GM15510 (cell line): ENCODE measurements around the gene SYK.

Experiments
- POLR2A ChIP-seq: IDR thresholded peaks from 3 replicates; pipeline ENCODE4 v1.6.1; 2011; ENCODE audit warnings: borderline replicate concordance; ENCODE audit not compliant: insufficient read length; ENCODE audit errors: extremely low read depth

SYK gene

DNA sequence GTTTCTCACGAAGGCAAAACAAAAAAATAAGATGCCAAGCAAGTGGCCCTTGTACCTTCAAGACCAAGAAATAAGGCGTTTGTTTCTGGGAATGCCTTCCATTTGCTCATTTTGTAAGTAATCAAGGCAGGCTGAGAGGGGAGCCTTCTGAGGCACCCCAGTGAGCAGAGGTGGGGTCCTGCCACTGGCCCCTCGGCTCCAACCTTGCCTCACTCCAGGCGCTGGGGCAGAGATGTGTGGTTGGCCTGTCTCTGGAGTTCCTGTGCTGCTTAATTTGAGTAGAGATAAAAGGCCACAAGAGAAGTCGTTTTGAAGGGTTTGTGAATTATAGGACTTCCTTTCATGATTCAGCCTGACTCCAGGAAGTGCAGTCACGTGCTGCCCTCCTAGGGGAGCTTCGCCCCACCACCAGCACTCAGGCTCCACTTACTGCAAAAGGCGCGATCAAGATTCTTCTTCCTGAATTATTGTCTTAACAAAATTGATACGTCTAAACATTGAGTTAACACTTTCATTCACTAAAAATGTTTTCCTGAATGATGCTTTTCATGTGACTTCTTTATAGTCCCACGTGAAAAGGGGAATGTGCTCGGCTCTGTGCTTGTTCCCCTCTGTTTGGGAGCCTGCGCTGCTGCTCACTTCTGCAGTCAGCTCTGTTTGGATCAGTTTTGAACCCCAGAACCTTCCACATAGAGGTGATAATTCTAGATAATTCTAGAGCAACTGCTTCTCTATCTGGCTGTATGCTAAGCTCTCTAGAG, 13.7 kb downstream of the SYK start:
- no peak for TF ChIP-seq POLR2A

DNA sequence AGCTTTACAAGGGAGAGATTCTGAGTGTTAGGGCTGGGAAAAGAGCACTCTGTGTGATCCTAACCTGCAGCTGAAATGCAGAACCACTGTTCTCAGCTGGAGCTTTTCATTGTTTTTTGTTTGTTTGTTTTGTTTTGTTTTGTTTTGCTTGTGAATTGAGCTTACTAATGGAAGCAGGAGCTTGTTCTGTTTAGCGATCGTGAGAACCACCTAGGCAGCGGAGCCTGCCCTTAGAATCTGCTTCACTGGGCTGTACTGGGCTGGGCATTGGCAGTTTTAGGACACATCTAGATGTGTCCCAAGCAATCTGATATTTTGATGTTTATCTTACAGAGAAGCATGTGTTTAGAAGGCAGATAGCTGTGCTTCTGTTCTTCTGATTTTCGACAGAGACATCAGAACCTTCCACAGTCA, 14.3 kb downstream of the SYK start:
- TF ChIP-seq POLR2A = no peak

DNA sequence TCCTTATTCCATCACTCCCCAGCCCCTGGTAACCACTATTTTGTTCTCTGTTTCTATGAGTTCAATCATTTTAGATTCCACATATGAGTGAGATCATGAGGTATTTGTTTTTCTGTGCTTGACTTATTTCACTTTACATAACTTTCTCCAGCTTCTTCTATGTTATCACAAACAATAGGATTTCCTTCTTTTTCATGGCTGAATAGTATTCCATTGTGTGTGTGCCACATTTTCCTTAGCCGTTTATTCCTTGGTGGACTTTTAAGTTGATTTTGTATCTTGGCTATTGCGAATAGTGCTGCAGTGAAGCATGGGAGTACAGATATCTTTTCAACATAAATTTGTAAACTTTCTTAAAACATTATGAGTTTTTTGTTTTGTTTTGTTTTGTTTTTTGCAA, 15.1 kb downstream of the SYK start:
- no peak for TF ChIP-seq POLR2A

DNA sequence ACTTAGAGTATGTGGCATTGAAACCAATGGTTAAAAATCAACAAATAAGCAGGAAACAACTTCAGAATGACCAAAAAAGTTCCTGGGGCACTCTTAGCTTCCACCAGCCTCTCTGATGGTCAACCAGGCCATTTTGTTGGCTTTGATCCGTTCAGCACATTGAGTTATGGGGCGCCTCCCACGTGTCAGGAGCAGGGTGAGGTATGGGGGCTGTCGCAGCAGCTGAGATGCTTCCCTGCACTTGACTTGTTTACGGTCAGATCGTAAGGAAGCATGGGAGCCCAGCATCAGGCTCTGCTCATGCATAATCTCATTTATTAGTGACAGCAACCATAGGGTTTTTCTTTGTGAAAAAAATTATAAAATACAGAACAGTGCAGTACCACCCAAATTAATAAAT, 16.7 kb downstream of the SYK start:
- TF ChIP-seq POLR2A = no peak

DNA sequence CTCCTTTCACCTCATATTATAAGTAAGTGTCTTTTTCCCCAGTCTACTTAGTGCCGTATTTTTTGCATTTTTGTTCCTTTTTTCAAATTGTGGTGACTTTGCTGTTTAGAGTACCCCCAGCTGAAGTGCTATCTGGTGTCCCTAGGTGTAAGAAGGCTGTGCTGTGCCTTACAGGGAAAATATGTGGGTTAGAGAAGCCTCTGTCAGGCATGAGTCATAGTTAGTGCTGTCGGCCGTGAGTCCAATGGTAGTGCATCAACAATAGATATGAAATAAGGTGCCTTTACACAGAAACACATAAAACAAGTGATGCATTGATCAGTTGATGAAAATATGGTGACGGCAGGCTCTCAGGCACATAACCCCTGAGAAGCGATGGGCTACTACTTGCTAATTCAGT, 20.1 kb downstream of the SYK start:
- no peak for TF ChIP-seq POLR2A

DNA sequence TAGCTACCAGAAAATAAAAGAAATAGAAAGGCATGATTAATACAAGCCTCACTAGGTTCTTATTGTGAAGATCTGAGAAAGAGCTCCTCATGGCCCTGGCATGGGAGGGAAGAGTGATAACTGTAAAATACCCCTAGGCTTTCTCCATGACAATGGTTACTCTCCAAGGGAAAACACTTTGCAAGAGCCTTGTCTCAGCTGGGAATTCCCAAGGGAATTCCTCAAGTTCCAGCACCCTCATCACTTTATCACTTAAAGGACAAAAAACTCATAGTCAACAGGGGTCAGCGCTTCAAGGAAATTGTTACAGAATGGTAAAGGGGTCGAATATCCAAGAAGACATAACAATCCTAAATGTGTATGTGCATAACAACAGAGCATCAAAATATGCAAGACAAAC, 21.2 kb downstream of the SYK start:
- no peak for TF ChIP-seq POLR2A

DNA sequence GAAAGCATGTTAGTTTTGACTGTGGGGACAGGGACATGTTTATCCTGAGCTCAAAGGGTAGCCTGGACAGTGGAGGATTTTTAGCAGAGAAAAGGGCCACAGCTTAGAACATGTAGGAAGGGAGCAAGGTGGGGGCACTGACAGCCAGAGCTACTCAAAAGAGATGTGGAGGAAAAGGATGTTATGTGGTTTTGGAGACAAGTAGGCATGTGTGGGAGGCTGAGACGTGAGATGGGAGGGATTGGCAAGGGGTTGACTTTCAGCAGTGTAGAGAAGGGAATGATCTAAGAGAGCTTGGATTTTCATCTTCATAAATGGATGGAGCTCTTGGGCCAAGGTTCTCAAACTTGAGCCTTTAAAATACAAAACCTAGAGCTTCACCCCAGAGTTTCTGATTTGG, 24.0 kb downstream of the SYK start:
- TF ChIP-seq POLR2A = no peak

DNA sequence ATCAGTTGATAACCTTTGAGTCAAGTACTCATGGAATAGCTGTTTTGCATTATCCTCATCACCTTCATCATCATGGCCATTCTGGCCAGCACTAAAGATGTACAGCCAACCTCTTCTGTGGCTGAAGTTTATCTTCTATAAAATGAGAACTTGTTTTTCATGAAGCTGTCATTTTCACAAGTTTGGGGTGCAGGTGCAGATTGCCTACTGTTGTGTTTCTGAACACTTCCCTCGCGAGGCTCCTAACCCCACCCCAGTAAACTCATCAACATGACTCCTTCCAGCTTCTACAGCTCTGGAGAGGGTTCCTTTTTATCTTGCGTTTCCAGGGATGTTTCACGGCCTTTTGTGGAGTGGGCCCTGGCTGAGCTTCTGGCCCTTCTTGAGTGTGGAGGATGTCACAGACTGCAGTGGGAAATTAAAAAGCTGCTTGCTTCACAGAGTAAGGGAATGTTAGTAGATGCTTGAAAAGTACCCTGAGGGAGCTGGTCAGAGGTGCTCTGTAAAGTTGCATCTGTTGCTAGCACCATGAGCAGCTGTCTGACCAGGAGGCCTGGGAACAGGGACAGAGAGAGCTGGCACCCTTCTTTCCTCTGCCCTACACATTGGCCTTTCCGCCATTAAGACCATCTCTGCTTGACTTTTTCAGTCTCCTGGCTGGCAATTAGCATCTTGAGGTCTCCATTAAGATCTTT, 24.9 kb downstream of the SYK start:
- no peak for TF ChIP-seq POLR2A

DNA sequence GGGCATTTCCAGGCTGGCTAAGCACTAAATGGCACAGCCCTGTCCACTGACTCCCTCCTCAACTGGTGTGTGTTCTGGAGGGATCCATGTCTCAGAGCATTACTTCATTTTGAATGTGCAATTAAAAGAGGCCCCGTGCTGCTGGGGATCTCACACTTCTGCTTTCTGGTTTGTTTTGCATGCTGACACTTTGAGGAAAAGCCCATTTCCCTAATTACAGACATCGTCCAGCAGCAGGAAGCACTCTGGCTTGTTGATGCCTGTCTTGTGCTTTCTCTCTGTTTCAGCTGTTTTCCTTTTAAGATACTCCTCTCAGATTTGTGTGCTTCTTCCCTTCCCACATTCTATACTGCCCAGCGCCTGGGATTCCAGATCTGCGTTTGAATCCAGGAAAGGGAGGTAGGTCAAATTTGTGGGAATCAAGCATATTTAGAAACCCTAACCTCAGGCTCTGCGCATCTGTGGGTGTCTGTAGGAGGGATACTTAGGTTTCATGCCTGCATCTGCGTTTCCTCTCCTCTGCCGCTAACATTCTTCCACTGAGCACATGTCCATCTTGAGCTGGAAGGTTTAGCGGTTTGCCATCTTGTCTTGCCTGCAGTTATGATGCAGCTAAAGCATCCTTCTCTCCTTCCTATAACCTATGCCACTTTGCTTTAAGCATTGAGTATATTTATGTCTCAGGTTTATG, 25.7 kb downstream of the SYK start:
- no peak for TF ChIP-seq POLR2A

DNA sequence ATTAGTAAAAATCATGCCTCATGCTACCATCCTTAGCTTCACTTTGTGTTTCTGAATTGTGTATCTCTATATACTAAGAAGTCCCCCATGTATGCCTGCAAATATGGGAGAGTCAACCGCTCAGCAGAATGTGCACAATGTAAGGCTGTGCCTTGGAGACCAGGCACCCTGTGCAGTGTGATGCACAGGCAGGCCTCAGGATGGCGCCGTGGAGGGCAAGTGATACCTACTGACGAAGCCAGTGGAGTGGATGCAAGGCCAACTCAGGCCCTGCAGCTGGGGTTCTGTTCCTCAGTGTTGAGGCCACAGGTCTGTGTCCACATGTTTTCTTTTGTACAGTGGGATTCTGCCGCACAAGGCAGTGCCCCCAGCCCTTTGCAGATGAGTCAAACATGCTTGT, 28.4 kb downstream of the SYK start:
- no peak for TF ChIP-seq POLR2A

DNA sequence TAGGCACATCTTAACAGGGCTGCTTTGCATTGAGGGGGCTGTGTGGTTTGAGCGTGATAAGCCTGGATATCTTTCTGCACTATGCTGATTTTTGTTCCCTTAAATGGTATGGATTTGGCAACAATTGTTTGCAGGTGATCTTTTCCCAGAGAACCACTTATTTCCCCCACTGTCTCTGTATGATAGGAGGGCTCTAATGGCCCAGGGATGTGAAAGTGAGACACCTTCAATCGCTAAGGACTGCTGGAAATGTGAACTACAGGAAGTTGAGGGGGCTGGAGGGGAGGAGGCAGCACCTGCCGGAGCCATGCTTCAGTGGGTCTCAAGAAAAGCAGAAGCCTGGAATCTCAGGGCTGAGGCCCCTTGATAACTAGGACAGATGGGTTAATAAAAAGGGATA, 29.4 kb downstream of the SYK start:
- no peak for TF ChIP-seq POLR2A

DNA sequence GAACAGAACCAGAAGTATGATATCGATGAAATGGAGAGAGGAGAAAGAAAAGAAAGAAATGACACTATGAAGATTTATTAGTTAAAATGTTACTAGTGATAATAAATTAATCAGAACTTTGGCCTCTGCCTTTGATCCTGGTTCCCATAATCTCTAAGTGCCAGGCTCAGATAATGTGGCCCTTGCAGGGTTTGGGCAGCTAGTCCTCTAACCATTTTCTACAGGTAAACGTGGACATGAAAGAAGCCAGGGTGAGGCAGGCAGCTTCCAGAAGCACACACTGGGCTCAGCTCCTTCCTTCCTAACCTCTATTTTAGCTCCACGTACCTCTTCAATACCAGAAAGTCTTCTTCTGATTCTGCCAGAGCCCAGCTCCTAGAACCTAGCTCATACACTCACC, 30.6 kb downstream of the SYK start:
- no peak for TF ChIP-seq POLR2A

DNA sequence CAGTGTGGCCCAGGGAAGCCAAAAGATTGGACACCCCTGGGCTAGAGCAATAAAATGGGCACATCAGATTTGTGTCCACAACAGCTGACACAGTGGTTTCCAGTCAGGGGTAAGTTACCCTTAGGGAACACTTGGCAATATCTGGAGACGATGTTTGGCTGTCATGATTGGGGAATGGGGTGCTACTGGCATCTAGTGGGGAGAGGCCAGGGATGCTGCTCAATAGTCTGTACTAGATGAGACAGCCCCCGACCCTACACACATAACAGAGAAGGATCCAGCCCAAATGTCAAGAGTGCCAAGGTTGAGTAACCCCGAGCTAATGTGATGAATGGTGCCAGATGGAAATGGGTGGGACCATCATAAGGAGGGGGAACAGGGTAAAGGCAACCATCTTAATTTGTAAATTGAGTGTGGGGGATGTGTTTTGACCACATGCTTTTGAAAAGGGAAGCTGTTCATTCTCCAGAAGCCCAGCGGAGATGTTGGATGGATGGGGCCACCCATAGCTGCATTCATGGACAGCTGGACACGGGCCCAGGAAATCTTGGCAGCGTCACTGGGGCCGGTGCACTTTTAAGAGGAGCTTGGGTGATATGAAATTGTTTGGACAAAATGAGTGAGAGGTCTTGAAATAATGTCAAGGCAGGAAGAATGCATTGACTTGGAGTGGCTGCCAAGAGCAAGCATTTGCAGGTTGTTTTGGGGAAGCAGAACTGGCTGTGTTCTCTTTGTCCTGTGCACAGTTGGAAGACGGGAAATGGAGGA, 33.4 kb downstream of the SYK start:
- no peak for TF ChIP-seq POLR2A

DNA sequence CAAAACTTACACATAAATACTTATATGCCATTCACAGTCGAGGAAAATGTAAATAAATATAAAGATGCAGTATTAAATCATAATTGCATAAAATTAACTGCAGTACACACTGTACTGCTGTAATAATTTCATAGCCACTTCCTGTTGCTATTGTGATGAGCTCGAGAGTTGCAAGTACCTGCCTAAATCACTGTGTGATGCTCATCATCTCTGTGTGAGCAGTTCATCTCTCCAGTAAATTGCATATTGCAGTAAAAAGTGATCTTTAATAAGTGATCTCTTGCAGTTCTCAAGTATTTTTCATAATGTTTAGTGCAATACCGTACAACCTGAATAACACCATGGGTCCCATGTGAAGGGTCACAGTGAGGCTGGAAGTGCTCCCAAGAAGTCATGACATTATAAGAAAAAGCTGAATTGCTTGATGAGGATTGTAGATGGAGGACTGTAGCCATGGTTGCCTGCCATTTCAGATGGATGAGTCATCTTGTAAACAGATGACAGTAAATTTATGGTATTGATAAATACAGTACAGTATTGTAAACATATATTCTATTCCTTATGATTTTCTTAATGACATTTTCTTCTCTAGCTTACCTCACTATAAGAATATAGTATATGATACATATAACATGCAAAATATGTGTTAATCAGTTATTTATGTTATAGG, 34.9 kb downstream of the SYK start:
- no peak for TF ChIP-seq POLR2A
